Measurements from ENCODE around the gene RAP1GAP2. TPM values are rescaled to one million over a fixed set of nuclear protein-coding genes. Genes with fewer than 3 reads are reported as not detected.

RAP1GAP2 gene
- polyA plus RNA-seq, 1 of the 3 experiments (the other 2 are of a cell fraction), result 22.0 TPM

GRCh38 chr17:3005696-3006095, 209.5 kb downstream of the RAP1GAP2 start:
- H2AFZ ChIP-seq (ENCODE audit: low read depth), result no peak overlapping the region
- no peaks in the 10 kb centered on the region for H3K9me3 ChIP-seq
- 86% methylated on average over 7 of the region's 12 CpGs for WGBS (ENCODE audit: low lambda C conversion rate)
- no peaks in the 10 kb centered on the region for H3K27me3 ChIP-seq (ENCODE audit: insufficient read depth)
- peaks cover 8% of the 10 kb centered on the region; the same call in 1 of the 2 replicates for H3K79me2 ChIP-seq (ENCODE audit: insufficient read depth)
- H3K4me1 ChIP-seq (ENCODE audit: control insufficient read depth in 1 of 2, insufficient read depth in 2 of 2, low read depth in 1 of 2, low read length in 1 of 2), result peaks cover 30 to 42% of the 10 kb centered on the region in 2 experiments
- H3F3A ChIP-seq (replicated peaks; ENCODE audit: insufficient read depth), result peaks cover 10% of the 10 kb centered on the region
- no peak overlapping the region for H3K4me2 ChIP-seq
- TF ChIP-seq USF2 (IDR thresholded peaks at IDR 0.05; ENCODE audit: borderline replicate concordance, low read depth, low read length), result no peak
- H3K36me3 ChIP-seq (replicated peaks in 1 of 2; ENCODE audit: control insufficient read depth in 1 of 2, insufficient read depth in 2 of 2, low read length in 1 of 2), result peaks cover 0 to 12% of the 10 kb centered on the region in 2 experiments
- ChIA-PET CTCF (interaction anchor here (0.6 to 15.8 kb wide), 5 partner anchors 8 to 219 kb away, joined by 3 to 238 read pairs (median 4); no protein-coding TSS in a partner anchor), POLR2A (interaction anchor here (0.6 to 2.4 kb wide), 2 partner anchors 81 to 1358 kb away, joined by 3 to 7 read pairs; no protein-coding TSS in a partner anchor)
- DNase-seq, result no peak
- no peak overlapping the region for H3K9ac ChIP-seq
- H3K27ac ChIP-seq (ENCODE audit: low read depth in 2 of 2, low read length in 1 of 2), result peak overlapping the region; percentile 88 to 96; a peak in 2 of 4 replicates
- no peak overlapping the region for H3K4me3 ChIP-seq (ENCODE audit: low read depth in 2 of 2, low read length in 1 of 2)
- no peaks in the 10 kb centered on the region for H3K9me2 ChIP-seq
- H4K20me1 ChIP-seq (ENCODE audit: insufficient read depth), result no peaks in the 10 kb centered on the region

DNA sequence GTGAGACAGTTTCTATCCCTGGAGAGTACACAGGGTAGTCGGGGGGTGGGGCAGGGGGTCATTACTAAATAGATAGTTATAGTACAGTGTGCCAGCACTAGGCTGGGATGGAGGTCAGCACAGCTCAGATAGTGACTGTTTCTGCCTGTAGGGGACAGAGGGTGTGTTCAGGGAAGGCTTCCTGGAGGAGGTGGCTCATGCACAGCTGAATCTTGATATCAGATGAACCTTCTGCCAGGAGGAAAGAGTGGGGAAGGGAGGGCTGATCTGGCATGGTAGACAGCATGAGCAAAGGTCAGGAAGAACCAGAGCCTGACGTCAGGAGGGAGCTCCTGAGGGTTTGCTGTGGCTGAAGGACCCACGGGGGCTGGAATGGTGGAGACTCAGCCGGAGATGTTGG, 210.6 kb downstream of the RAP1GAP2 start:
- Histone ChIP-seq H3K4me3 (ENCODE audit: low read depth in 2 of 2, low read length in 1 of 2) (no peak overlapping the region), H4K20me1 (ENCODE audit: insufficient read depth) (no peaks in the 10 kb centered on the region), H3K27ac (ENCODE audit: low read depth in 2 of 2, low read length in 1 of 2) (no peak overlapping the region), H3K79me2 (ENCODE audit: insufficient read depth) (peaks cover 8% of the 10 kb centered on the region; the same call in 1 of the 2 replicates), H2AFZ (ENCODE audit: low read depth) (no peak overlapping the region), H3K36me3 (replicated peaks in 1 of 2; ENCODE audit: control insufficient read depth in 1 of 2, insufficient read depth in 2 of 2, low read length in 1 of 2) (peaks cover 0 to 12% of the 10 kb centered on the region in 2 experiments), H3K9me3 (no peaks in the 10 kb centered on the region), H3K9ac (no peak overlapping the region), H3K27me3 (ENCODE audit: insufficient read depth) (no peaks in the 10 kb centered on the region), H3K4me1 (ENCODE audit: control insufficient read depth in 1 of 2, insufficient read depth in 2 of 2, low read depth in 1 of 2, low read length in 1 of 2) (peaks cover 30 to 38% of the 10 kb centered on the region in 2 experiments), H3K4me2 (no peak overlapping the region), H3K9me2 (no peaks in the 10 kb centered on the region), H3F3A (replicated peaks; ENCODE audit: insufficient read depth) (peaks cover 10% of the 10 kb centered on the region)
- no peak for DNase-seq
- TF ChIP-seq MAX (IDR thresholded peaks at IDR 0.05; ENCODE audit: low read depth), result no peak
- TF ChIP-seq EP300 (IDR thresholded peaks at IDR 0.05; ENCODE audit: borderline replicate concordance in 1 of 2, low read depth in 1 of 2, low read length in 1 of 2), result no peak
- no peak for TF ChIP-seq MEF2A (IDR thresholded peaks at IDR 0.05; ENCODE audit: borderline replicate concordance, low read depth)
- no peak for TF ChIP-seq CHD2 (IDR thresholded peaks at IDR 0.05; ENCODE audit: low read length, partially characterized antibody)
- no peak for TF ChIP-seq POLR2AphosphoS5 (IDR thresholded peaks at IDR 0.05; ENCODE audit: low read depth, low read length)
- 92% methylated on average over 4 of the region's 4 CpGs for WGBS (ENCODE audit: low lambda C conversion rate)
- ChIA-PET CTCF (interaction anchor here (0.8 to 15.8 kb wide), 5 partner anchors 69 to 178 kb away, joined by 3 to 238 read pairs (median 4); no protein-coding TSS in a partner anchor), POLR2A (no interaction called here)

GRCh38 chr17:3007651-3008121, 211.4 kb downstream of the RAP1GAP2 start:
- no peak overlapping the region for H3K9ac ChIP-seq
- POLR2A ChIA-PET, result no interaction called here
- WGBS (ENCODE audit: low lambda C conversion rate), result 96% methylated on average over 8 of the region's 11 CpGs

More at GRCh38 chr17:3007651-3008121, 211.4 kb downstream of the RAP1GAP2 start:
- Histone ChIP-seq H3K4me2 (no peak overlapping the region), H4K20me1 (ENCODE audit: insufficient read depth) (no peaks in the 10 kb centered on the region), H3K4me3 (ENCODE audit: low read depth in 2 of 2, low read length in 1 of 2) (no peak overlapping the region), H3K36me3 (replicated peaks in 1 of 2; ENCODE audit: control insufficient read depth in 1 of 2, insufficient read depth in 2 of 2, low read length in 1 of 2) (peaks cover 0 to 12% of the 10 kb centered on the region in 2 experiments), H3K4me1 (ENCODE audit: control insufficient read depth in 1 of 2, insufficient read depth in 2 of 2, low read depth in 1 of 2, low read length in 1 of 2) (peaks cover 22 to 32% of the 10 kb centered on the region in 2 experiments), H3F3A (replicated peaks; ENCODE audit: insufficient read depth) (peaks cover 5% of the 10 kb centered on the region), H3K27me3 (ENCODE audit: insufficient read depth) (no peaks in the 10 kb centered on the region), H3K9me3 (no peaks in the 10 kb centered on the region), H2AFZ (ENCODE audit: low read depth) (no peak overlapping the region), H3K9me2 (no peaks in the 10 kb centered on the region), H3K27ac (ENCODE audit: low read depth in 2 of 2, low read length in 1 of 2) (no peak overlapping the region; a peak in 1 of 4 replicates), H3K79me2 (ENCODE audit: insufficient read depth) (peaks cover 8% of the 10 kb centered on the region; the same call in 1 of the 2 replicates)
- DNase-seq, result no peak
- no peak for TF ChIP-seq MXI1 (IDR thresholded peaks at IDR 0.05; ENCODE audit: low read depth, low read length)
- CTCF ChIA-PET, result interaction anchor here (0.8 to 15.8 kb wide), 4 partner anchors 74 to 178 kb away, joined by 3 to 238 read pairs (median 4); no protein-coding TSS in a partner anchor

All from SK-N-SH (cell line).